HG02642 (cell line): ENCODE results near the gene LRRK1.
A peak's percentile ranks its signal among the peaks of the same experiment; 100 is the strongest.

Source experiments
- ATAC-seq: cut with Tn5 transposase; IDR thresholded peaks from one replicate; pipeline ENCODE4 v1.9.1; 2021; ENCODE audit warnings: mild to moderate bottlenecking; ENCODE audit not compliant: unreplicated experiment, poor library complexity

The LRRK1 gene

GRCh38 chr15:101050623-101051290 lies 131.6 kb downstream of the LRRK1 start:
- ATAC-seq = no peak

- ATAC-seq = no peak
Observed at GRCh38 chr15:101051291-101052030, 132.3 kb downstream of the LRRK1 start.

GRCh38 chr15:101052031-101052620 lies 133.0 kb downstream of the LRRK1 start:
- no peak for ATAC-seq

GRCh38 chr15:101052681-101053121 lies 133.5 kb downstream of the LRRK1 start:
- ATAC-seq = no peak

GRCh38 chr15:101053261-101053660 lies 134.1 kb downstream of the LRRK1 start:
- ATAC-seq = no peak

- ATAC-seq = no peak
Observed at GRCh38 chr15:101054116-101054515, 135.0 kb downstream of the LRRK1 start.

GRCh38 chr15:101054991-101055390 lies 135.8 kb downstream of the LRRK1 start:
- no peak for ATAC-seq

- no peak for ATAC-seq
Observed at GRCh38 chr15:101055411-101055810, 136.3 kb downstream of the LRRK1 start.

GRCh38 chr15:101056366-101057334 lies 137.5 kb downstream of the LRRK1 start:
- no peak for ATAC-seq

- ATAC-seq = no peak
Observed at GRCh38 chr15:101057841-101058407, 138.8 kb downstream of the LRRK1 start.

- no peak for ATAC-seq
Observed at GRCh38 chr15:101058735-101059134, 139.6 kb downstream of the LRRK1 start.

- ATAC-seq = no peak
Observed at GRCh38 chr15:101059381-101060341, 140.5 kb downstream of the LRRK1 start.

- no peak for ATAC-seq
Observed at GRCh38 chr15:101060576-101061551, 141.7 kb downstream of the LRRK1 start.

- ATAC-seq = no peak
Observed at GRCh38 chr15:101062063-101062462, 142.9 kb downstream of the LRRK1 start.

GRCh38 chr15:101062471-101063171 lies 143.5 kb downstream of the LRRK1 start:
- ATAC-seq = peak; percentile 64

GRCh38 chr15:101063212-101063611 lies 144.1 kb downstream of the LRRK1 start:
- no peak for ATAC-seq
